ENCODE results near the gene TGIF1. TPM values are rescaled to one million over a fixed set of nuclear protein-coding genes. Genes with fewer than 3 reads are reported as not detected.

TGIF1 gene
- polyA plus RNA-seq, 3 donors, result 32.2 to 109 (median 39.8) TPM

- no peak overlapping the region for H3K27ac ChIP-seq (ENCODE audit: low read depth in 1 of 2, low read length in 2 of 2)
- H2AFZ ChIP-seq (ENCODE audit: insufficient read depth, low read depth, low read length, poor library complexity, severe bottlenecking), result no peak overlapping the region
- intact Hi-C loops (cut with micrococcal nuclease), result no loop called here
- DNase-seq, result peak in 1 of 3 donors; percentile 37
- H3K4me3 ChIP-seq (replicated peaks in 1 of 3; ENCODE audit: low read depth in 2 of 3, low read length in 3 of 3), result peak overlapping the region in 1 of 3 experiments; percentile 22
- no peak for TF ChIP-seq CTCF (IDR thresholded peaks at IDR 0.05)
- H3K27me3 Mint-ChIP-seq (ENCODE audit: low read depth in 3 of 3), result peaks cover 1 to 4% (median 1%) of the 10 kb centered on the region in 3 donors
- peak overlapping the region in 3 of 7 donors; percentile 23 to 69 (median 63) for H3K27ac Mint-ChIP-seq
- H3K9ac ChIP-seq (ENCODE audit: insufficient read depth, low read length, poor library complexity, severe bottlenecking), result no peak overlapping the region
- peaks cover 0 to under 1% of the 10 kb centered on the region in 2 donors for H3K36me3 ChIP-seq (replicated peaks in 1 of 2; ENCODE audit: control insufficient read depth in 1 of 2, insufficient read depth in 2 of 2, low read length in 2 of 2)
- peak overlapping the region in 1 of 2 donors; percentile 54 for H3K4me3 Mint-ChIP-seq
- 0% methylated on average over 1 of the region's 5 CpGs for WGBS (ENCODE audit: insufficient coverage)
- peak overlapping the region; percentile 14 for H3K4me2 ChIP-seq (replicated peaks; ENCODE audit: extremely low read depth, low read length, poor library complexity, severe bottlenecking)
- peaks cover 0 to 4% (median 2%) of the 10 kb centered on the region in 7 donors for H3K9me3 Mint-ChIP-seq
- peaks cover 7 to 14% of the 10 kb centered on the region in 2 donors for H3K4me1 ChIP-seq (ENCODE audit: control insufficient read depth in 1 of 2, insufficient read depth in 2 of 2, low read length in 2 of 2)
- no peaks in the 10 kb centered on the region for H3K27me3 ChIP-seq (ENCODE audit: control insufficient read depth in 2 of 2, insufficient read depth in 2 of 2, low read length in 2 of 2)
- H3K9me3 ChIP-seq (replicated peaks in 1 of 2; ENCODE audit: control insufficient read depth in 1 of 2, insufficient read depth in 1 of 2, low read length in 2 of 2), result no peaks in the 10 kb centered on the region
- H3K4me1 Mint-ChIP-seq, result peaks cover 18% of the 10 kb centered on the region
- no peaks in the 10 kb centered on the region for H4K20me1 ChIP-seq (ENCODE audit: insufficient read depth, low read length)
- H3K79me2 ChIP-seq (ENCODE audit: insufficient read depth, low read length), result no peaks in the 10 kb centered on the region
- H3K36me3 Mint-ChIP-seq, result peaks cover 6 to 12% of the 10 kb centered on the region in 2 donors
Measured at GRCh38 chr18:3466045-3466444, 16.1 kb downstream of the TGIF1 start.

- Mint-ChIP-seq H3K9me3 (peaks cover 0 to 2% (median 0%) of the 10 kb centered on the region in 7 donors), H3K36me3 (peaks cover 5% of the 10 kb centered on the region in 2 donors), H3K4me3 (no peak overlapping the region), H3K4me1 (peaks cover 18% of the 10 kb centered on the region), H3K27ac (no peak overlapping the region), H3K27me3 (ENCODE audit: low read depth in 3 of 3) (peaks cover 1 to 4% (median 1%) of the 10 kb centered on the region in 3 donors)
- H3K4me2 ChIP-seq (replicated peaks; ENCODE audit: extremely low read depth, low read length, poor library complexity, severe bottlenecking), result no peak overlapping the region
- WGBS (ENCODE audit: insufficient coverage), result 17% methylated on average over 2 of the region's 2 CpGs
- no peak overlapping the region for H3K9ac ChIP-seq (ENCODE audit: insufficient read depth, low read length, poor library complexity, severe bottlenecking)
- peak overlapping the region; percentile 20 for H2AFZ ChIP-seq (ENCODE audit: insufficient read depth, low read depth, low read length, poor library complexity, severe bottlenecking)
- H3K9me3 ChIP-seq (replicated peaks in 1 of 2; ENCODE audit: control insufficient read depth in 1 of 2, insufficient read depth in 1 of 2, low read length in 2 of 2), result no peaks in the 10 kb centered on the region
- peaks cover 7 to 14% of the 10 kb centered on the region in 2 donors for H3K4me1 ChIP-seq (ENCODE audit: control insufficient read depth in 1 of 2, insufficient read depth in 2 of 2, low read length in 2 of 2)
- no peaks in the 10 kb centered on the region for H4K20me1 ChIP-seq (ENCODE audit: insufficient read depth, low read length)
- H3K79me2 ChIP-seq (ENCODE audit: insufficient read depth, low read length), result no peaks in the 10 kb centered on the region
- no peak for DNase-seq
- no peak overlapping the region for H3K27ac ChIP-seq (ENCODE audit: low read depth in 1 of 2, low read length in 2 of 2)
- TF ChIP-seq CTCF (IDR thresholded peaks at IDR 0.05), result no peak
- no peak overlapping the region for H3K4me3 ChIP-seq (replicated peaks in 1 of 3; ENCODE audit: low read depth in 2 of 3, low read length in 3 of 3)
- no peaks in the 10 kb centered on the region for H3K36me3 ChIP-seq (replicated peaks in 1 of 2; ENCODE audit: control insufficient read depth in 1 of 2, insufficient read depth in 2 of 2, low read length in 2 of 2)
- intact Hi-C loops (cut with micrococcal nuclease), result no loop called here
- H3K27me3 ChIP-seq (ENCODE audit: control insufficient read depth in 2 of 2, insufficient read depth in 2 of 2, low read length in 2 of 2), result no peaks in the 10 kb centered on the region
Measured at GRCh38 chr18:3466872-3467271, 16.9 kb downstream of the TGIF1 start.

Measured in CD14-positive monocyte (primary cell).